SJSA1 (cell line): ENCODE data around the gene TWIST2. TPM values are rescaled to one million over a fixed set of nuclear protein-coding genes. Genes with fewer than 3 reads are reported as not detected.

ENCODE experiments used
- DNase-seq, 2 experiments: peaks; one replicate each; pipeline ENCODE4 v3.0.0-alpha.2; 2015 to 2020; ENCODE audit warnings: low spot score in 2 of 2, low read depth in 1 of 2
- H3K27ac ChIP-seq: fragments of 250-450 bp; sonication (Bioruptor Pico); 2 replicates; pipeline ENCODE4 v1.5.1; 2020; ENCODE audit warnings: mild to moderate bottlenecking, moderate library complexity
- H3K27me3 ChIP-seq: fragments of 250-450 bp; sonication (Bioruptor Pico); replicated peaks from 2 replicates; pipeline ENCODE4 v1.5.1; 2020; ENCODE audit warnings: mild to moderate bottlenecking, moderate library complexity
- H3K36me3 ChIP-seq: fragments of 250-450 bp; sonication (Bioruptor Pico); 2 replicates; pipeline ENCODE4 v1.5.1; 2020; ENCODE audit warnings: mild to moderate bottlenecking
- H3K4me1 ChIP-seq: fragments of 250-450 bp; sonication (Bioruptor Pico); replicated peaks from 2 replicates; pipeline ENCODE4 v1.6.1; 2021; ENCODE audit warnings: mild to moderate bottlenecking
- H3K4me3 ChIP-seq: fragments of 250-450 bp; sonication (Bioruptor Pico); 2 replicates; pipeline ENCODE4 v1.5.1; 2020; ENCODE audit warnings: mild to moderate bottlenecking
- H3K9me3 ChIP-seq: fragments of 250-450 bp; sonication (Bioruptor Pico); replicated peaks from 2 replicates; pipeline ENCODE4 v1.5.1; 2020; ENCODE audit warnings: mild to moderate bottlenecking
- total RNA-seq: library from RNA; depleted of rRNA; stranded (reverse); fragments of >200 nt; shearing (Covaris generic); gene quantifications from 2 replicates; pipeline ENCODE4 v1.2.3, GENCODE V29; 2014; rRNA removed

The TWIST2 gene
- 32.6 and 33.9 TPM in 2 replicates for total RNA-seq

GRCh38 chr2:238847841-238848690 is at the start of gene TWIST2:
Gene TWIST2 (plus strand): TSS chr2:238848085. CDS start chr2:238848216, 131 bp downstream.
- peak; percentile 67 to 87 for DNase-seq
- Histone ChIP-seq H3K4me3 (peak within 1 kb of the TSS; percentile 72), H3K36me3 (peaks cover 7% of the 10 kb centered on the region), H3K9me3 (no peaks in the 10 kb centered on the region), H3K27ac (peak within 1 kb of the TSS; percentile 49), H3K4me1 (peaks cover 30% of the 10 kb centered on the region), H3K27me3 (no peaks in the 10 kb centered on the region)

DNA sequence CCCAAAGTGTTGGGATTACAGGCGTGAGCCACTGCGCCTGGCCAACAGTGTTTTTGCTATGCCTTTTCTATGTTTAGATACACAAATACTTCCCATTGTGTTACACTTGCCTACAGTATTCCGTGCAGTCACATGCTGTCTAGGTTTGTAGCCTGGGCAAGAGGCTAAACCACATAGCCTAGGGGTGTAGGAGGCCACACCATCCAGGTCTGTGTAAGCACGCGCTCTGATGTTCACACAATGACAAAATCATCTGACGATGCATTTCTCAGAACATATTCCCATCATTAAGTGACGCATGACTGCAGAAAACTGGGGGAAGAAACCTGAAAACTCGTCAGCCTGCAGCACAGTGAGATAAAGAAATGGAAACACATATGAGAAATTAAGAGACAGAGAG is 46.1 kb upstream of the TWIST2 start:
- H3K4me1 ChIP-seq: peaks cover 29% of the 10 kb centered on the region
- no peaks in the 10 kb centered on the region for H3K27me3 ChIP-seq
- H3K4me3 ChIP-seq: no peak overlapping the region
- peak overlapping the region; percentile 43; the same call in 1 of the 2 replicates for H3K27ac ChIP-seq
- DNase-seq: peak in 1 of 2 experiments; percentile 53
- H3K36me3 ChIP-seq: no peaks in the 10 kb centered on the region
- no peaks in the 10 kb centered on the region for H3K9me3 ChIP-seq

GRCh38 chr2:238802957-238803356 is 44.9 kb upstream of the TWIST2 start:
- no peaks in the 10 kb centered on the region for H3K36me3 ChIP-seq
- no peaks in the 10 kb centered on the region for H3K9me3 ChIP-seq
- DNase-seq: no peak
- no peaks in the 10 kb centered on the region for H3K27me3 ChIP-seq
- peaks cover 19% of the 10 kb centered on the region for H3K4me1 ChIP-seq
- H3K4me3 ChIP-seq: no peak overlapping the region
- H3K27ac ChIP-seq: no peak overlapping the region

- Histone ChIP-seq H3K27me3 (no peaks in the 10 kb centered on the region), H3K36me3 (no peaks in the 10 kb centered on the region), H3K9me3 (peaks cover 9% of the 10 kb centered on the region; the same call in 1 of the 2 replicates), H3K4me1 (peaks cover 19% of the 10 kb centered on the region), H3K27ac (no peak overlapping the region), H3K4me3 (no peak overlapping the region)
- DNase-seq: no peak
These were observed 43.7 kb upstream of the TWIST2 start for GRCh38 chr2:238803996-238804870.

DNA sequence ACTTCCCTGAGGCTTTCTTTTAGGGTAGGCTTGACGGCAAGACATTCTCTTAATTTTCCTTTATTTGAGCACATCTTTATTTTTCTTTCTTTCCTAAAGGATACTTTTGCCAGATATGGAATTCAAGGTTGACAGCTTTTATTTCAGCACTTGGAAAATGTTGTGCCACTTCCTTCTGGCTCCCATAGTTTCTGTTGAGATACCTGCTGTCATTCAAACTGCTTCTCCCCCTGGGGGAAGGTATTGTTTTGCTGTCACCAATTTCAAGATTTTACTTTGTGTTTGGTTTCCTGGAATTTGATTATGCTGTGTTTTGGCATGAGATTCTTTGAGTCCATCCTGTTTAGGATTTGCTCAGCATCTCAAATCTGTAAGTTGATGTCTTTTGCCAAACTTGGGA is 39.1 kb upstream of the TWIST2 start:
- H3K36me3 ChIP-seq: no peaks in the 10 kb centered on the region
- peaks cover 4% of the 10 kb centered on the region; the same call in 1 of the 2 replicates for H3K4me1 ChIP-seq
- H3K4me3 ChIP-seq: no peak overlapping the region
- no peak for DNase-seq
- no peaks in the 10 kb centered on the region for H3K27me3 ChIP-seq
- no peak overlapping the region for H3K27ac ChIP-seq
- H3K9me3 ChIP-seq: peaks cover 16% of the 10 kb centered on the region; the same call in 1 of the 2 replicates

DNA sequence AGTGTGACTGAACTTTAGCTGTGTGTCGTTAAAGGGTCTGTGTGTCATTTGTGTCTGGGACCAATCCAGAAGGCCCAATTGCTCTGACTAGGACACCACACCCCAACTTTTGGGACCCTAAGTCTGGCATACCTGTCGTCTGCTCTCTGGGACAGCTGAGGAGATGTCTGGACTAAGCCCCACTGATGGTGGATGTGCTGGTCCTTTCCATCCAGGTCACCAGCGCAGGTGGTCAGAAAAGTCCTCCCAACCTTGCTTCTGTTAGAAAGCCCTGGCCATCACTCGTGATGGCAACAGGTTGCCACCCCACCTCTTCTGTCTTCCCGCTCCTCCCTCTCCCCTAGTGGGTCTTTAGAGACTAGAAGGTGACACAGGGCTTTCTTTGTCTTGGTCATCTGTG is 37.6 kb upstream of the TWIST2 start:
- H3K27me3 ChIP-seq: no peaks in the 10 kb centered on the region
- peaks cover 16% of the 10 kb centered on the region; the same call in 1 of the 2 replicates for H3K9me3 ChIP-seq
- H3K4me1 ChIP-seq: no peaks in the 10 kb centered on the region
- H3K27ac ChIP-seq: no peak overlapping the region
- no peak overlapping the region for H3K4me3 ChIP-seq
- H3K36me3 ChIP-seq: no peaks in the 10 kb centered on the region
- no peak for DNase-seq

GRCh38 chr2:238811293-238811692 is 36.6 kb upstream of the TWIST2 start:
- DNase-seq: no peak
- Histone ChIP-seq H3K4me1 (no peaks in the 10 kb centered on the region), H3K9me3 (peaks cover 16% of the 10 kb centered on the region; the same call in 1 of the 2 replicates), H3K27ac (no peak overlapping the region), H3K4me3 (no peak overlapping the region), H3K27me3 (no peaks in the 10 kb centered on the region), H3K36me3 (no peaks in the 10 kb centered on the region)

GRCh38 chr2:238811759-238812158 is 36.1 kb upstream of the TWIST2 start:
- Histone ChIP-seq H3K4me1 (no peaks in the 10 kb centered on the region), H3K27me3 (no peaks in the 10 kb centered on the region), H3K36me3 (no peaks in the 10 kb centered on the region), H3K27ac (no peak overlapping the region), H3K4me3 (no peak overlapping the region), H3K9me3 (peaks cover 16% of the 10 kb centered on the region; the same call in 1 of the 2 replicates)
- no peak for DNase-seq

GRCh38 chr2:238813109-238813508 is 34.8 kb upstream of the TWIST2 start:
- Histone ChIP-seq H3K27ac (no peak overlapping the region), H3K27me3 (no peaks in the 10 kb centered on the region), H3K4me3 (no peak overlapping the region), H3K4me1 (no peaks in the 10 kb centered on the region), H3K9me3 (peaks cover 16% of the 10 kb centered on the region; the same call in 1 of the 2 replicates), H3K36me3 (no peaks in the 10 kb centered on the region)
- no peak for DNase-seq

- H3K27ac ChIP-seq: no peak overlapping the region
- no peak overlapping the region for H3K4me3 ChIP-seq
- no peak for DNase-seq
- H3K4me1 ChIP-seq: no peaks in the 10 kb centered on the region
- no peaks in the 10 kb centered on the region for H3K27me3 ChIP-seq
- peaks cover 7% of the 10 kb centered on the region; the same call in 1 of the 2 replicates for H3K9me3 ChIP-seq
- H3K36me3 ChIP-seq: no peaks in the 10 kb centered on the region
These were observed 33.1 kb upstream of the TWIST2 start for GRCh38 chr2:238814815-238815214.

DNA sequence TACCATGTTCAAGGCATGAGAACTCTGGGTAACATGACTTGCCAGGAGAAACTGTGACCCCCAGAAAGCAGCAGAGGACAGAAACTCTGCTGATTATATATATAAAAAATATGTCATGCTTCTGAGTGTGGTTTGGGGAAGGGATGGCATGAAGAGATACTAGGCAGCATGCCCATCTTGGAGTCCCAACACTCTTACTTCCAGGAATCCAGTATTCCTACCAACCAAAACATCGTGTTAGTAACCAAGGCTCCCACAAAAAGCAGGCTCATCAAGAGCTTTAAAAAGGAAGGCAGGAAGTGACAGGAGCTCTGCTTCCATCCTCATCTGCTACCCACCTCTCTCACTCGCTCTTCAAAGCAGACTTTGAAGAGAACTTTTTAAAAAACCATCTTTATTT is 31.6 kb upstream of the TWIST2 start:
- H3K9me3 ChIP-seq: 0 out of 2 replicates have a peak, but pooled peaks cover 3% of the 10 kb centered on the region
- no peak for DNase-seq
- no peaks in the 10 kb centered on the region for H3K36me3 ChIP-seq
- H3K27me3 ChIP-seq: no peaks in the 10 kb centered on the region
- H3K27ac ChIP-seq: no peak overlapping the region
- H3K4me3 ChIP-seq: no peak overlapping the region
- peaks cover 6% of the 10 kb centered on the region; the same call in 1 of the 2 replicates for H3K4me1 ChIP-seq

- Histone ChIP-seq H3K9me3 (no peaks in the 10 kb centered on the region), H3K36me3 (no peaks in the 10 kb centered on the region), H3K27ac (no peak overlapping the region), H3K27me3 (no peaks in the 10 kb centered on the region), H3K4me3 (no peak overlapping the region), H3K4me1 (peaks cover 8% of the 10 kb centered on the region; the same call in 1 of the 2 replicates)
- DNase-seq: no peak
These were observed 30.5 kb upstream of the TWIST2 start for GRCh38 chr2:238817382-238817781.

- H3K36me3 ChIP-seq: no peaks in the 10 kb centered on the region
- DNase-seq: no peak
- H3K4me3 ChIP-seq: no peak overlapping the region
- no peak overlapping the region for H3K27ac ChIP-seq
- no peaks in the 10 kb centered on the region for H3K9me3 ChIP-seq
- H3K27me3 ChIP-seq: no peaks in the 10 kb centered on the region
- peaks cover 8% of the 10 kb centered on the region; the same call in 1 of the 2 replicates for H3K4me1 ChIP-seq
These were observed 30.0 kb upstream of the TWIST2 start for GRCh38 chr2:238817891-238818290.
